GM21447 (cell line): ENCODE results near the gene MIEF1.

Experiments used
- ATAC-seq: cut with Tn5 transposase; IDR thresholded peaks from one replicate; pipeline ENCODE4 v1.9.1; 2021; ENCODE audit not compliant: unreplicated experiment

The MIEF1 gene

DNA sequence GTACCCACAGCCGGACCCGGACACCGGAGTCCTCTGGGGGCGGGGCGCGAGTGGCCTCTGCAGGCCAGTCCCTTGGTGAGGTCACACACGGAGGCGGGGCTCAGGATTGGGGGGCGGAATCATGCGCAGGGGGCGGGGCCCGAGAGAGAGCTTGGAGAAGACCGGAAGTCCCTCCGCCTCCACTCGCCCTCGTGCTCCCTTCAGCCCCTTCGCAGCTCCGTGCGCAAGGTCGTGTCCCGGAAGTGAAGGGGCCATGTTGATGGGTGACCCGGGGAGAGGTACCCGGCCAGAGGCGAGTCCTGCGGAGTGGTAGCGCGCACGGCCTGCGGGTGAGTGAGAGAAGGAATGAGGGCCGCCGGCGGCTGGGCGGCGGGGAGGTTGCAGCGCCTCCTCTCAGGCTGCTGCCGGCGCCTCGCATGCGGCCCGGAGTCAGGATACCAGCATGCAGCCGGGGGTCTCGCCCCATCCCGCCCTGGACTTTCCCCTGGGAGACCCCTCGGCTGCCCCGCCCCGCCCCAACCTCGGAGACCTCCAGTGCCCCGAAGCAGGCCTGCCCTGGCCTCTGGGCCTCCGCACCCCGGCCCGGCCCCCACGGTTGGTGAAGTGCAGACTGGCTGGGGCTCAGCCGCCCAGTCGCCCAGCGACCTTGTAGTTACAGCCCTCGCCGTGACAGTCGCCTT, at the start of gene MIEF1:
Gene MIEF1, plus strand, starts transcription at position 182 of the 680 bp plus-strand sequence. CDS start 9,005 bp downstream, outside the sequence.
- ATAC-seq: peak; percentile 82

DNA sequence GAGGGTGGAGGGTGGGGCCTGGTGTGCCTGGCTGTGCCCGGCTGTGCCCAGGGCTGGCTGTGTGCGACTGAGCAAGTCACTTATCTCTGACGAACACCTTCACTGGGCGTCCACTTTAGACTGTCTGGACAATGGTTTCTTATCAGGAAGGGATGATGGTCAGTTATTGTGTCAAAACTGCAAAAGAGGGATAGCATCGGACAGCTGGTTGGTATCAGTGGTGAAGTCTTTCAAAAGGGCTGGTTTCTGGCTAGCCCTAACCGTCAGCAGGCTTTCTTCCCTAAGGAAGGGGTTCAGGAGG, 49.4 kb upstream of the MIEF1 start:
- no peak for ATAC-seq

DNA sequence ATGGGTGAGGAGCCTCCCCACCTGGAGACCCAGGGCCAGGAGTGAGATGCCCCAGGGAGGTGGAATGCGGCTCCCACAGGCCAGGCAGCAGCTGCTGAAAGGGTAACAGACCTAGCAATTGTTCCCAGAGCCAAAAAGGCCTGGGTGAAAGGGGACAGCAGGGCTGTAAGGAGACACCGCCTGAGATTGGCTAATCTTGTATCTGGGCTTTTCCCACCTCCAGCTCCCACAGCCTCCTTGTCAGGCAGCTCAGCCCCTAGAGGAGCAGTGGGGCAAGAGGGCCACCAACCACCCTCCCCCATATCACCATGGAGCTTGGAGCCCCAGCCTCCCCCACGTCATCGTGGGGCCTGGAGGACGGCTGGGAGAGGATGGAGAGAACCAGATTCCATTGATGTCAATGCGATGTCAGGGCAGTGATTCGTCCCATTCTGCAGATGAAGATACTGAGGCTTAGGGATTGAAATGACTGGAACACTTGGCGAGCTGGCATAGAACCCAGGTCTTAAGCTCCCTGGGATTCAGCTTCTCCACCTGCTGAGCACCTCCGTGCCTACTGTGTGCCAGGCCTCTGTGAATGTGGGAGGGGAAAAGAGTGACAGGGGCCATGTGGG, 48.2 kb upstream of the MIEF1 start:
- ATAC-seq: no peak

DNA sequence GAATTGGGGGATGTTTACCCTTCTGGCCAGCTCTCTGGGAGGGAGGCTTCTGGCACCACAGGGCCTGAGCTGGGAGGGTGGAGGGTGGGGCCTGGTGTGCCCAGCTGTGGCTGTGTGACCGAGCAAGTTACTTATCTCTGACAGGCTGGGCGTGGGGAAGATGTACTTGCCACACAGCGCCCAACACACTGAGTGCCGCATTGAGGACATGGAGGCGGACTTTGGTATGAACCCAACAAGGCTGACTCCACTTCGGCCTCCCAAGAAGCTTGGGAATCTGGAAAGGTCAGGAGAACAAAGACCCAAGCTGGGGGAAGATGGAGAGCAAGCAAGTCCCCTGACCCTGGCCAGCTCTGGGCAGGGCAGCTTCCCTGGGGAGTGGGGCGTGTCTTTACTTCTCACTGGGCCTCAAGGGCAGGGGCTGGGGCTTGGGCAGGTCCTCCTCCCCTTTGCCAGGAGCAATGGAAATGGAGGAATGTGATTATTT, 47.7 kb upstream of the MIEF1 start:
- ATAC-seq: no peak

DNA sequence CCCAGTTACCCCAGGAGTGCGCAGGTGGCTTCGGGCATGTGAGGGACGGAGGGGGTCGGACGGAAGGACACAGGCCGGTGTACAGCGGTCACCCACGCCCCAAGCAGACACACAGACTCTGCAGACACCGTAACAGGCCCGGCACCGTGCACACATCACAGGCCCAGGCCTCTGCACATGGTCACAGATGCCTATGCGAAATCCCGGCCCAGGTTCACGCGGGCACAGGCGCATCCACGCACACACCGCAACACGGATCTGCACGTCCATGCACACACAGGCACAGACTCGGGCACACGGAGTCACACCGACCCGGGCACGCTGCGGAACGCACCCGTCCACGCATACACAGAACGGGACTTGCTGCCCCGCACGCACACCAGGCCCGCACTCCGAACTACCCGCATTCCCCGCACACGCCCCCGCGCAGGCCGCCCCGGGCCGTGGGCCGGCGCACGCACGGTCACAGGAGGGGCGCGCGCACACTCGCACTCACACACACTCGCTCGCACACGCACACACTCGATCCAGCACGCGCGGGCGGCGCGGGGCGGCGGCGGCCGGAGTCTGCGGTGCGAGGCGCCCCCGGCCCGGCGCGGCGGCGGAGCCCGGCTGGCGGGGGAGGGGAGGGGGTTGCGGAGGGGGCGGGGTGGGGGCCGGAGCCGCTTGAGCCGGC, 45.4 kb upstream of the MIEF1 start, which contains the start of gene MGAT3:
Gene MGAT3, plus strand, starts transcription at position 491 of the 676 bp plus-strand sequence. CDS start 30,336 bp downstream, outside the sequence.
- ATAC-seq: no peak

DNA sequence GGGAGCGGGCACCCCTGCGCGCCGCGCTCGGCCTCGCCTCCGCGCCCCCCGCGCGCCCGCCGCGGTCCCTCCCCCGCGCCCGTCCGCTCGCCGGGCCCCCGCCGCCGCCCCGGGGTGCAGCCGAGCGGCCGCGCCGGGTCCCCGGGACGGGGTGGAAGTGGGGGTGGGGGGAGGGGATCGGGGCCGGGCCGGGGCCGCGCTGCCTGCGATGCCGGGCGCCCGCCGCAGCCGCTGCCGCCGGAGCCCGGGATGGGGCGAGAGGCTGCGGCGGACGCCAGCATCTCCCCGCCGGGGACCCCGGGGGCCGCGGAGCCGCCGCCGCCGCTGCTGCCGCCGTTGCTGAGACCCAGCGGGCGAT, 44.9 kb upstream of the MIEF1 start:
- ATAC-seq: no peak

DNA sequence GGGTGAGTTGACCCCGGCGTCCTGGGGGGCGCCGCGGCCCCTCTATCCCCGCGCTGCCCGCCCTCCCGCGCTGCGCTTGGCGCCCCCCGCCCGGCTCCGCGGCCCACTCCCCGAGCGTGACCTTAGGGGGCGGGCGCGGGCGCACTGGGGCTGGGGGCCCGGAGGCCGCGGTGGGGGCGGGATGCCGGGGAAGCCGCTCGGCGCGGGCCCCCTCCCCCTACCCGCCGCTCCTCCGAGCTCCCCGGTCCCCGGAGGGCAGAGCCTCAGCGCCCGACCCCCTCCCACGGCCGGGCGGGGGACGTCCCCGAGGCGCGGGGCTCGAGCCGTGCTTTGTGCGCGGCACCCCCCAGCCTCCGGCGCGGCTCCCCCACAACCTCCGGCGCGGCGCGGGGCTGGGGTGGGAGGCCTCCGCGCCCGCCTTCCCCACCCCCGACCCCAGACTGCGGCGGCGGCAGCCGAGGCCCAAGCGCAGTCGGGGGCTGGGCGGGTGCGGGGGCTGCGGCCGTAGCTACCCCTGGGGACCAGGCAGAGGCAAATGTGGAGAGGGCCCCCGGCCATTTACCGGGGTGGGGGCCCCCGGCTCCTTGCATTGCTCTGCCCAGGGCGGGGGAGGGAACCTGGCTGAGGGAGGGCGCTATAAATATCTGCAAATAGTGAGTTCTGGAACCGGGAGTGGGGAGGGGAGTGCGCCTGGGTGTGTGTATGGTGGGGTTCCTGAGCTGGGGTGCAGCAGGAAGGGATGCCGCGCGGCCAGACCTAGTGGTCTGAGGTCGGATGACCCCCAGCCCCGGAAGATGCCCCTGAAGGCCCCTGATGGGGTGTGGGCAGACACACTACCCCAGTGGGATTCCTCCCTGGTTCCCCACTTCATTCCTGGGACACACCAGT, 44.3 kb upstream of the MIEF1 start:
- no peak for ATAC-seq

DNA sequence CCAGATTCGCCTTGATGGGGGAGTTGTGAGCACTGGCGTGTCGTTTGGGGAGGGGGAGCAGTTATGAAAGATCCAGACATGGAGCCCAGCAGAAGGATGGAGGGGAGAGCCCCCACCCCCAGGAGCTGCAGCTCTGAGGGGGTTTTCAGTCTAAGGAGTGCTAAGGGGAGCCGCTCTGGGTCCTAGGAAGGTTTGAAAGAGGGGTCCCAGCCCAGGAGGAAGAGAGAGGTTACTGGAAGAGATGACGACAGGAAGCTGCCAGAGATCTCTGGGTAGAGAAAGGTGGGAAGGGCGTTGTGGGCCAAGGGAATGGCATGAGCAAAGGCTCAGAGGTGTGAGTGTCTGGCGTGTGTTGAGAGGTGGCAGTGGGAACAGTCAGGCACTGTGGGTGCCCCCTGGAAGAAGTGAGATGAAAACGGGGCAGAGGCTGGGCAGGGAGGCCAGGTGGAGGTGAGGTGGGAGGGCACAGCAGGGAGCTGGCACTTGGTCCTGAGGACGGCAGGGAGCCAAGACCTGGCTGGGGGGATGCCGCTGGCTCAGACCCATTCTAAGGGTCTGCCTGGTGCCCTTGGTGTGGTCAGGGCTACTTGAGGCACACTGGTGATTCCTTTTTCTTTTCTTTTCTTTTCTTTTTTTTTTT, 43.5 kb upstream of the MIEF1 start:
- ATAC-seq: no peak

DNA sequence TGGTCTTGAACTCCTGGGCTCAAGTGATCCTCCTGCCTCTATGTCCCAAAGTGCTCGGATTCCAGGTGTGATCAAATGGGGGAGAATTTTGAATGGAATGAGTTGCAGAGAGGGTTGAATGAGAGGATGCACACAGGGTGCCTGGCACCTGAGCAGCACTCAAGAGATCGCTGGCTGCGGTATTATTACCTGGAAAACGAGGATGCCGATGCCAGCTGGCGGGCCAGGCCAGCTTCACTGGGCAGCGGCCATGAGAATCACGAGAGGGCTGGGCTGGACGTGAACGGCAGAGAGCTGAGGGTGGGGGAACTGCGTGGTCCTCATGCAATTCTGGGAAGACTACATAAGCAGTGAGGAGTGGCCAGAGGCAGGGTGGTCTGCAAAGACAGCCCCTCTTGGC, 42.4 kb upstream of the MIEF1 start:
- ATAC-seq: no peak

DNA sequence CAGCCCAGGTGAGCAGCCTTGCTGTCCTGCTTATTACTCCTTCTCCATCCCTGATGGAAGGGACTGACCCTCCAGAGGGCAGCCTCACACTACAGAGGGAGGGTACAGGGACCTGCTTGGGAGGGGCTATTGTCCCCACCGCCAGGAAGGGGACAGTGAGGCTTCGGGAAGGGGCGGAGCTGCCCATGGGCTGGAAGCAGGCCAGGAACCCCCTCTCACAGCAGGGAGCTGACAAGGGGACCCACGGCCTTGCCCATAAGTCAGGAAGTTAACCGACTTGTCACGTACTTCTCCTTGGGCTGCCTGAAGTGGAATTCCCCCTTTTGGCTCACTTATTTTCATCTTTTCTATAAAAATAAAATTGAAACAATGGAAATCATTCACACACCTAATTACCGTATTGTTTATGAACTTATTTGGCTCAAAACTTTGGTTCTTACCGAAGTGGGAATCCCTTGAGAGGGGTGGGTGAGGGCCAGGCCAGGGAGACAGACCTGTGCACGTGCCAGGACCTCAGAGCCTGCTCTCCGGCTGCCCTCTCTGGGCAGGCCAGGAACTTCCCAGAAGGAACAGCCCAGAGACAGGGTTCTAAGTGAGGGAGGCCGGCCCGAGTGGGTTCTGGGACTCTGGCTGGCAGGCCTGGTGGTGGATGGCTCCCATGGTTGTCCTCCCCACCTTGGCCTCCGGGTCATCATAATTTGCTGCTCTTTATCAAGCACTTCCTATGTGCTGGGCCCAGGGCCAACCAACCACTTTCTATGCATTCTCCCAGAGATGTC, 39.5 kb upstream of the MIEF1 start:
- ATAC-seq: no peak

DNA sequence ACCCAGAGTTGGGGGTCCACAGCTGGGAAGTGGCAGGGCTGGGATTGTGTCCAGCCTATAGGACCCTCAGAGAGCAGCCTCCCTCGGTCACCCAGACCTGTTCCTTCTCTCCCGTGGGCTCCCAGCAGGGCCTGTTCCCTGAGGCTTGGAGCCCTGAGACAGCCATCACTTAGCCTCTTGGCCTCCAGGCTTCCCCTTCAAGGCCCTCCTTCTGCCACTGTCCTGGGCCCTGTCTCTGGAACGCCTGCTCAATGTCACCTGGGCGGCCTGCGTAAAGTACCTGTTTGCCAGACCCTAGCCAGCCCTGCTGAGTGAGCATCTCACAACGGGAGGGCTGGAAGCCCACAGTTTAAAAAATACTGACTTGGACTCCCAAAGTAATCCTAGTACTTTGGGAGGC, 38.8 kb upstream of the MIEF1 start:
- ATAC-seq: no peak

DNA sequence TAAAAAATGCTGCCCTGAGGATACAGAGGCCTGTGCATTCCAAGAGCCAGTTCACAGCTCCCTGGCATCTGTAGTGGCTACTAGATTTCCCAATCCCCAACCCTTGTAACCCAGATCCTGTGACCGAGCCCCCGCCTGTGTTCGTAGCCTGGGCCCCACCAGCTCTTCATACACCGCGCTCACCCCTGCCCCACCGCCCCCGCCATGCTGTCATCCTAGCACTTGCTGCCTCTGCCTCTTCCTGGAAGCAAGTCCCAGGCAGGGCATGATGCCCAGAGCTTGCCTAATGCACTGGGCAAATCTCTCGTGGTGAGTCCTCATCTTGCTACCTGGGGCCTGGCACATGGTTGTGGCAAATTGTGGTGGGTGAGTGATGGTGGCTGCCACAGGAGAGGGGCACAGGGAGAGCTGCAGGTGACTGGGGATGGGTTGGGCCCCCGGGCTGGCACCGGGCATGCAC, 38.1 kb upstream of the MIEF1 start:
- ATAC-seq: no peak

DNA sequence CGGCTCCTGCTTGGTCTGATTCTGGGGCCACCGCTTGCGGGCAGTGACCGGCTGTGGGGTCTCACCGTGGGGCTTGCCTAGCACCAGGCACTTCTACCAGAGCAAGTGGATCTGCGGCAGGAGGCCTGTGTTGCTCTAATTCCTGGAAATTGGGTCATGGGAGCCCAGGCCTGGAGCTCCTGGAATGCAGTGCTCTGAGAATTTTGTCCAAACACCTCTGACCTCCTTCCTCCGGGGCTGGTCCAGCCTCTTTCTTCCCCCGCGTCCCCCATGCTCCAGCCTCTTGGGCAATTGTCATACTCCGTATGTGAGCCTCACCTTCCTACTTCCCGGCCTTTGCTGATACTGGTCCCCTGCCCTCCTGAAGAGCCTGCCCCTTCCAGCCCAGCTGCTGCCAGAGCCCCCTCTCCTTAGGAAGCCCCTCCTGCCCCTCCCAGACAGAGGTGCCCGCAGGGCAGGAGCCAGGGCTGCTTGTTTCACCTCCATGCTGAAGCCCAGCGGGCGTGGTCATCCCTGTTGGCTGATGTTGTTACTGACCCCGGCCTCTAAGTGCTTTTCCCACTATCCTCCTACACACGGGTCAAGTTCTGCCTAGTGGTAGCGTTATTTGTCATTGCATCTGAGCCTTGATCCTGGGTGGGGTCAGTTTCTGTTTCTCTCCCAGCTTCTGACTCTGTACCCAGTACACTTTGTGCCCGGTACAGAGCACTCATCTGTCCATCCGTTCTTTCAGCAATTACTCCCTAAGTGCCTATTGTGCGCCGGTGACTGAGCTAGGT, 35.7 kb upstream of the MIEF1 start:
- no peak for ATAC-seq

DNA sequence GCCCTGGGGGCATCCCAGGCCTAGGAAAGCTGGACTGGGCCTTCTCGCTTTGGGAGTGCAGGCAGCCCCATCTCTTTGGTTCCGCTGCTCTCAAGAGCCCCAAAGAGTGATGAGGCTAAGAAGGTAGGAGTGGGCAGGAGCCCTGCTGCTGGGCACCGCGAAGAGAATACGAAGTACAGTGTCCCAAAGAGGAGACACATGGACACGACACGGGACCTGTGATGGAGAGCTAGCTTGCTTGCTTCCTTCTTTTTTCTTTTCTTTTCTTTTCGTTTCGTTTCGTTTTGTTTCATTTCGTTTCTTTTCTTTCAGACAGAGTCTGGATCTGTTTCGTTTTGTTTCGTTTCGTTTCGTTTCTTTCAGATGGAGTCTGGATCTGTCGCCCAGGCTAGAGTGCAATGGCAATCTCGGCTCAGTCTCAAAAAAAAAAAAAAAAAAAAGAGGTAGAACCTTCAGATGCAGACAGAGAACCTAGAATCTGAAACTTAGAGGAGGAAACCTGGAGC, 34.6 kb upstream of the MIEF1 start:
- no peak for ATAC-seq

DNA sequence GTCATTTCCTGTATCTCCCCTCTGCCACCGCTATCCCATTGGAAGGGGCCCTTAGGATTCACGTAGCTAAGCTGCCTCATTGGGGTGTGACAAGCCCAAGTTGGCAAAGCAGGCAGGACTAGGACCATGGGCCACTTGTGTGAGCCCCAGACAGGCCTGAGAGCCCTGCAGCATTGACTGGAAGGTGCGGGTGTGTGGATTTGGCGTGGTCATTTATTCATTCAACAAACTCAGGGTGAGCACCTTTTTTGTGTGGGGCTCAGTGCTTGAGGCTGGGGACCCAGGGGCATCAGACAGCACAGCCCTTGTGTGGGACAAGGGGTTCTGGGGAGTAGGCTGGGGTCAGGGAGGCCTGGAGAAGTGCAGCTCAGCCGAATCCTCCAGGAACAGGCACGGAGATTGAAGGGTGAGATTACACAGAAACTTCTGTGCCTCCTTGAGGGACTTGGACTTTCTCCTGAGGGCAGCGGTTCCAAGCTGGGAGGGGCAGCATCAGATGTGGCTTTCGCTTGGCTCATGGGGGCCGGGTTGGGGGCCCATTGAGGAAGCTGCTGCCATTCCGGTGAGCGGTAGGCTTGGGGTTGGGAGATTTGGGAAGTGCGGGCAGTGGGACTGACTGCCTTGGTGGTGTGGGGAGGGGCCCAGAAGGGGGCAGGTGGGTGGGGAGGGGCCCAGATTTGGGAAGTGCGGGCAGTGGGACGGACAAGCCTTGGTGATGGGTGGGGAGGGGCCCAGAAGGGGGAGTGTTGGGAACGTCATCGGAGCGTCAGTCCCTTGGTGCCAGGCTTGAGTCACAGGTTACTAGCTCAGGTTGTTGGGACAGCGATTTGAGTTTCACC, 33.4 kb upstream of the MIEF1 start:
- no peak for ATAC-seq

DNA sequence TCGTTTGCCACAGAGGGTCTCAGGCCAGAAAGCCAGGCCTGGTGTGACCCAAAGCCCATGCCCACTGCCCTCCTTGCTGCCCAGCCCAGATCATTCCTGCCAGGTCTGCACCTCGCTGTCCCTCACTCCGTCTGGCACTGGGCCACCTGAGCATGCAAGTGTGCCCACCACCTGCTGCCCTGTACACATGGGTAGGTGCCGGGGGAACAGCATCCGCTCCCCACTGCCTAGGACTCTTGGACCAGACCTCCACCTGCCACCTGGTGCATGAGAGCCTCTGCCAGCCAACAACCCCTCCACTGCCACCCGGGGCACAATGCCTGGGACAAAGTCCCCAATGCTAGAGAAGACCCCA, 32.8 kb upstream of the MIEF1 start:
- no peak for ATAC-seq

DNA sequence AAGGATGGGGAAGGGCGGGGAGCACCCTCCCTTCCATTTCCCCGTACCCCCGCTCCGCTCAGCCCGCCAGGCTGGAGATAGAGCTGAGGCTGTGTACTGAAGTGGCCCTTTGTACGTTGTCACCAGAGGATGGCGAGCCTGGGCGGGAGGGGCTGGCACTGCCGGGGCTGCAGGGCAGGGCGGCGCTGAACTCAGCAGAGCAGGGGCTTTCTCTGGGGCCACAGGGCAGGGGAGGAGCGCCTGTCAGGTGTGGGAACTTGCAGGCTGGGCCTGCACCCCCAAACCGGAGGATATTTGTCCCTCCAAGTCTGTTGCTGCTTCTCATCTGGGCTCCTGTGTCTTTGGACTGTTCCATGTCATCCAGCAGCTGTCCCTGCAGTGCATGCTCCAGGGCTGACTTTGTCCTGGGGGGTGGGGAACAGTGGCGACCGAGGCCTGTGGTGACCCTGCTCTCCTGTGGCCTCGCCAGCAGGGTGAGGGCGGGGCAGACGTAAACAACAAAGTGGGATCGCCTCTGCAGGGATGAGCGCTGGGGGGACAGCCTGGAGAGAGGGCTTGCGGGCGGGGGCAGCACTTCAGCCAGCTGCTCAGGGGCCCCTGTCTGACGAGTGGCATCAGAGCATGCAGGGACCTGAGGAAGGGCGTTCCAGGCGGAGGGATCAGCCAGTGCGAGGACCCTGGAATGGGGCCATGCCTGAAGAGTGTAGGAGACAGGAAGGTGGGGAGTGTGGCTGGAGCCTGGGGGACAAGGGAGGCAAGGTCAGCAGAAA, 32.2 kb upstream of the MIEF1 start:
- no peak for ATAC-seq
